Measurements from ENCODE around the gene PDZRN4. TPM values are rescaled to one million over a fixed set of nuclear protein-coding genes. Genes with fewer than 3 reads are reported as not detected.

The PDZRN4 gene
- total RNA-seq, 1 experiment from 2014 or later, result not detected

DNA sequence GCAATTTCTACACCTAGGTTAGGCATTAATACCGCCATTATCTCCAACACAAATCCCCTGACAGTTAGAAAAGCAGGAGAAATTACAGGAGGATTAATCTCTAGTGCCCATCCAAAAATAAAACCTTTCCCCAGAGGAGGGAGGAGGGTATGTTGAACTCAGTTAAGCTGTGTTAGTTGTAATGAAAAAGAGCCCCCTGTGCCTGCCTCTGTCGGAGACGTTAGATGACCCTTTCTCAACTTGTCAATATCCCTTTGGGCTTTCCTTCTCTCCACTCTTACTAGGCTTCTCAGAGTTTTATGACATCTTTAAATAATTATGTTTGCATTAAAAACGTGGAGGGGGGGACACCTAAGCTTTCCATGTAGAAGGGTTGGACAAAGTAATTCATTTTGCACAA is 278.2 kb downstream of the PDZRN4 start:
- H3K36me3 Mint-ChIP-seq (ENCODE audit: insufficient read depth, unreplicated experiment), result no peaks in the 10 kb centered on the region
- no peaks in the 10 kb centered on the region for H3K36me3 ChIP-seq (ENCODE audit: control insufficient read depth, insufficient read depth, low read length)
- H3K27me3 Mint-ChIP-seq (ENCODE audit: insufficient read depth, unreplicated experiment), result peaks cover 6% of the 10 kb centered on the region
- H3K27ac Mint-ChIP-seq (ENCODE audit: unreplicated experiment), result no peak overlapping the region
- no peaks in the 10 kb centered on the region for H3K9me3 Mint-ChIP-seq (ENCODE audit: unreplicated experiment)
- H3K27me3 ChIP-seq (replicated peaks; ENCODE audit: control insufficient read depth, insufficient read depth, low read length), result no peaks in the 10 kb centered on the region
- BruUV-seq (replicated peaks), result no TSS peak
- H3K4me3 Mint-ChIP-seq (ENCODE audit: unreplicated experiment), result no peak overlapping the region
- H3K4me3 ChIP-seq (ENCODE audit: low read depth, low read length), result no peak overlapping the region
- H3K9me3 ChIP-seq, result no peaks in the 10 kb centered on the region
- intact Hi-C loops (cut with micrococcal nuclease; ENCODE audit: unreplicated experiment), result no loop called here
- TF ChIP-seq, protein P1, sequence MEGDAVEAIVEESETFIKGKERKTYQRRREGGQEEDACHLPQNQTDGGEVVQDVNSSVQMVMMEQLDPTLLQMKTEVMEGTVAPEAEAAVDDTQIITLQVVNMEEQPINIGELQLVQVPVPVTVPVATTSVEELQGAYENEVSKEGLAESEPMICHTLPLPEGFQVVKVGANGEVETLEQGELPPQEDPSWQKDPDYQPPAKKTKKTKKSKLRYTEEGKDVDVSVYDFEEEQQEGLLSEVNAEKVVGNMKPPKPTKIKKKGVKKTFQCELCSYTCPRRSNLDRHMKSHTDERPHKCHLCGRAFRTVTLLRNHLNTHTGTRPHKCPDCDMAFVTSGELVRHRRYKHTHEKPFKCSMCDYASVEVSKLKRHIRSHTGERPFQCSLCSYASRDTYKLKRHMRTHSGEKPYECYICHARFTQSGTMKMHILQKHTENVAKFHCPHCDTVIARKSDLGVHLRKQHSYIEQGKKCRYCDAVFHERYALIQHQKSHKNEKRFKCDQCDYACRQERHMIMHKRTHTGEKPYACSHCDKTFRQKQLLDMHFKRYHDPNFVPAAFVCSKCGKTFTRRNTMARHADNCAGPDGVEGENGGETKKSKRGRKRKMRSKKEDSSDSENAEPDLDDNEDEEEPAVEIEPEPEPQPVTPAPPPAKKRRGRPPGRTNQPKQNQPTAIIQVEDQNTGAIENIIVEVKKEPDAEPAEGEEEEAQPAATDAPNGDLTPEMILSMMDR (IDR thresholded peaks at IDR 0.05; ENCODE audit: insufficient read depth in 1 of 2, low read depth in 1 of 2, low read length in 1 of 2, severe bottlenecking in 1 of 2, unreplicated experiment in 1 of 2), result no peak
- H3K4me1 Mint-ChIP-seq (ENCODE audit: low read depth, unreplicated experiment), result no peaks in the 10 kb centered on the region
- no peaks in the 10 kb centered on the region for H3K4me1 ChIP-seq
- CTCF ChIA-PET, result no interaction called here
- DNase-seq, result no peak
- POLR2A ChIA-PET, result no interaction called here

DNA sequence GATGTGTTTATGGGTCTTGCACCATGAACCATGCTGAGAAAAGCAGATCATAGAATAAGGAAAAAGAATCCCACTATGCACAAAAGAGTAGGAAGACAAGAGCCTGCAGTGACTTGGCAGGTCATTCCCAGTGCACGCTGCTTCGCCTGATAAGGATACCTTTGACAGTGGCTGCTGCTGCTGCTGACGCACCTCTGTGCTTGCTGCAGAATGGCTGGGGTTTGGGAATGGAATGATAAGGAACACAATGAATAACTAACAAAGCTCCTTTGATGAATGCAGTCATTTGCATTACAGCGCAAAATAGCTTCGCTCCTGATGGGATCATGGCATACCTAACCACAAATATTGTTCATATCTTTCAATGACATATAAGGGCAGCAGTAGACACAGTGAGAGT is 278.7 kb downstream of the PDZRN4 start:
- intact Hi-C loops (cut with micrococcal nuclease; ENCODE audit: unreplicated experiment), result no loop called here
- Histone ChIP-seq H3K4me3 (ENCODE audit: low read depth, low read length) (no peak overlapping the region), H3K36me3 (ENCODE audit: control insufficient read depth, insufficient read depth, low read length) (no peaks in the 10 kb centered on the region), H3K27me3 (replicated peaks; ENCODE audit: control insufficient read depth, insufficient read depth, low read length) (no peaks in the 10 kb centered on the region), H3K4me1 (no peaks in the 10 kb centered on the region), H3K9me3 (no peaks in the 10 kb centered on the region)
- no peaks in the 10 kb centered on the region for H3K9me3 Mint-ChIP-seq (ENCODE audit: unreplicated experiment)
- ChIA-PET CTCF (no interaction called here), POLR2A (no interaction called here)
- H3K4me3 Mint-ChIP-seq (ENCODE audit: unreplicated experiment), result no peak overlapping the region
- TF ChIP-seq, protein P1 (IDR thresholded peaks at IDR 0.05; ENCODE audit: insufficient read depth in 1 of 2, low read depth in 1 of 2, low read length in 1 of 2, severe bottlenecking in 1 of 2, unreplicated experiment in 1 of 2), result no peak
- H3K27ac Mint-ChIP-seq (ENCODE audit: unreplicated experiment), result no peak overlapping the region
- H3K4me1 Mint-ChIP-seq (ENCODE audit: low read depth, unreplicated experiment), result no peaks in the 10 kb centered on the region
- H3K36me3 Mint-ChIP-seq (ENCODE audit: insufficient read depth, unreplicated experiment), result no peaks in the 10 kb centered on the region
- peaks cover 6% of the 10 kb centered on the region for H3K27me3 Mint-ChIP-seq (ENCODE audit: insufficient read depth, unreplicated experiment)
- BruUV-seq (replicated peaks), result no TSS peak
- DNase-seq, result no peak

DNA sequence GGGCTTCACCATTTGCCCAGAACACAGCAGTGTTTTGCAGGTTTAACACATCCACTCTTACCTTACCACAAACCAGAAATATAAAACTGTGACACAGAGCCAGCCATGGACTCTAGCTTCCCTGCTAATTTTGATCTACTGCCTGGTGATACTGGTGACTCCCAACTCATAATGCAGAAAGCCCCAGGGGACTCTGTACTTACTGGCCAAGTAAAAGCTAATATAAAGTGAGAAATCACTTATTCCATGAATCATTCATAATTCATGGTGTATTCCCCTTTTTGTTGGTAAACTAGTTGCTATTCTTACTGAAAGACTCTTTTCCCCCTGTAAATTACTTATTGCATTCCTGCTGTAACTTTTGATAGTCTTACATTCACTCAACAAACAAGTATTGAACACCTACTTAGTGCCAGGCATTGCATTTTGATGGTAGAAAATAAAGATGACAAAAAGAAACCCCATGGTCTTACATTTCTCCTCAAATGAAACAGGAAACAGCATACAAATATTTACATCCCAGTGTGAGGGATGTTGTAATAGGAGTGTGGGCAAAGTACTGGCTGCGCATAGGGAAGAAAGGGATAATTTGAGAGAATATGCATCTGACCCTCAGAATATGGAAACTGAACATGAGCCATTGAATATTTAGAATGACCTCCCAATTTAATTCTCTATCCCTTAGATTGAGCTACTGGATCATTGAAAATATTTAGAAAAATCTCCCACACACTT is 279.6 kb downstream of the PDZRN4 start:
- Mint-ChIP-seq H3K9me3 (ENCODE audit: unreplicated experiment) (no peaks in the 10 kb centered on the region), H3K4me3 (ENCODE audit: unreplicated experiment) (no peak overlapping the region), H3K36me3 (ENCODE audit: insufficient read depth, unreplicated experiment) (no peaks in the 10 kb centered on the region), H3K27ac (ENCODE audit: unreplicated experiment) (no peak overlapping the region), H3K27me3 (ENCODE audit: insufficient read depth, unreplicated experiment) (peaks cover 6% of the 10 kb centered on the region), H3K4me1 (ENCODE audit: low read depth, unreplicated experiment) (no peaks in the 10 kb centered on the region)
- Histone ChIP-seq H3K27me3 (replicated peaks; ENCODE audit: control insufficient read depth, insufficient read depth, low read length) (no peaks in the 10 kb centered on the region), H3K4me1 (no peaks in the 10 kb centered on the region), H3K4me3 (ENCODE audit: low read depth, low read length) (no peak overlapping the region), H3K9me3 (no peaks in the 10 kb centered on the region), H3K36me3 (ENCODE audit: control insufficient read depth, insufficient read depth, low read length) (no peaks in the 10 kb centered on the region)
- CTCF ChIA-PET, result no interaction called here
- intact Hi-C loops (cut with micrococcal nuclease; ENCODE audit: unreplicated experiment), result no loop called here
- TF ChIP-seq, protein P1 (IDR thresholded peaks at IDR 0.05; ENCODE audit: insufficient read depth in 1 of 2, low read depth in 1 of 2, low read length in 1 of 2, severe bottlenecking in 1 of 2, unreplicated experiment in 1 of 2), result no peak
- BruUV-seq (replicated peaks), result no TSS peak
- POLR2A ChIA-PET, result no interaction called here
- no peak for DNase-seq

Measured in Caco-2 (cell line).